Heart left ventricle (tissue), 16 donors: ENCODE data around the gene LRMDA. TPM values are rescaled to one million over a fixed set of nuclear protein-coding genes. Genes with fewer than 3 reads are reported as not detected.

Experiments
- ATAC-seq, 4 donors: fragments of 200-7000 bp; cut with Tn5 transposase; one replicate each; pipeline ENCODE4 v1.9.1; 2020 to 2022; ENCODE audit warnings: moderate library complexity in 4 of 4, mild to moderate bottlenecking in 3 of 4, moderate number of reproducible peaks in 1 of 4
- DNase-seq, 5 donors: peaks; one replicate each; pipeline ENCODE4 v3.0.0-alpha.2; 2020
- H3K27ac ChIP-seq, 12 donors: fragments of 200-600 bp; sonication (generic) in 4 of 12; one replicate each; pipeline versions ENCODE4 v1.5.0 to v1.8.0; 2016 to 2022; ENCODE audit warnings: mild to moderate bottlenecking in 2 of 12
- H3K27me3 ChIP-seq, 9 donors: fragments of 200-600 bp; sonication (generic) in 2 of 9; one replicate each; pipeline versions ENCODE4 v1.5.1 to v1.8.0; 2016 to 2022; ENCODE audit warnings: mild to moderate bottlenecking in 3 of 9
- H3K36me3 ChIP-seq, 9 donors: fragments of 200-600 bp; sonication (generic) in 2 of 9; one replicate each; pipeline versions ENCODE4 v1.5.0 to v1.8.0; 2018 to 2022; ENCODE audit warnings: mild to moderate bottlenecking in 2 of 9
- H3K4me1 ChIP-seq, 12 donors: fragments of 200-600 bp; sonication (generic) in 4 of 12; one replicate each; pipeline versions ENCODE4 v1.5.0 to v1.8.0; 2016 to 2022; ENCODE audit warnings: mild to moderate bottlenecking in 3 of 12
- H3K4me3 ChIP-seq, 12 donors: fragments of 200-600 bp; sonication (generic) in 4 of 12; one replicate each; pipeline versions ENCODE4 v1.5.0 to v1.8.0; 2017 to 2022; ENCODE audit warnings: mild to moderate bottlenecking in 9 of 12, moderate library complexity in 4 of 12
- H3K9me3 ChIP-seq, 12 donors: fragments of 200-600 bp; sonication (generic) in 4 of 12; one replicate each; pipeline versions ENCODE4 v1.5.0 to v1.8.0; 2016 to 2022; ENCODE audit warnings: mild to moderate bottlenecking in 1 of 12
- CTCF ChIP-seq, 12 donors: fragments of 200-600 bp; sonication (generic) in 4 of 12; IDR thresholded peaks; one replicate each; pipeline versions ENCODE4 v1.5.0 to v1.8.0; 2018 to 2022; ENCODE audit warnings: antibody characterized with exemption in 12 of 12, mild to moderate bottlenecking in 5 of 12
- POLR2A ChIP-seq, 2 donors: fragments of 450-650 bp; IDR thresholded peaks; one replicate each; pipeline ENCODE4 v1.6.1; 2017; ENCODE audit warnings: antibody characterized with exemption in 2 of 2, mild to moderate bottlenecking in 2 of 2, moderate library complexity in 2 of 2
- WGBS, 4 donors: extraction: QIAGEN DNeasy Blood & Tissue Kit in 2 of 4; methylation state at CpG; one replicate each; pipeline versions ENCODE4 v1.1.5 to v1.1.7; 2013 to 2018; 5-methylcytosine and 5-hydroxymethylcytosine counted together
- intact Hi-C, 10 donors: fragments of 100-400 bp; cut with DNase I; formaldehyde crosslinking; loops; one replicate each; pipeline versions ENCODE4 v1.11.1 to v1.14.2; 2022
- polyA plus RNA-seq, 2 donors: library from polyadenylated mRNA; stranded (reverse); fragments of 200-250 nt; gene quantifications; one replicate each; pipeline ENCODE4 v1.2.3, GENCODE V29; 2013
- total RNA-seq, 9 donors: library from RNA; depleted of rRNA in 2 of 9; stranded (reverse); fragments of >200 nt in 2 of 9; fragmentation: NEBNext Ultra II Directional in 3 of 9; extraction: Animal tissue kit (Norgen Biotek cat#: 25700) in 3 of 9; gene quantifications; one replicate each; pipeline versions ENCODE4 v1.1.0 to v1.2.4, GENCODE V29; 2016 to 2023
- donor health status: ischemic (EF 13 %, LVEDD 7.1; RV severe dilation, severe dysfunction).
- donor health status: healthy with polysubstance abuse.
- donor health status: DM: no; HTN: yes; CAD: no.
- donor health status: DM: no; HTN: no; CAD: no.
- donor health status: ischemic (EF 25% LVEDD 6.9; RV normal size, moderate dysfunction).
- donor health status: ischemic (EF 25% LVEDD 5.7; RV mildly dilated, moderate dysfunction).
- donor health status: healthy.
- donor health status: DM: yes; HTN: yes; CAD: no.
- donor health status: ischemic (EF 35%, LVEDD 5.7; RV mildly dilated, moderate dysfunction).
- donor health status: nonischemic (EF 11% LVEDD 7.7; RV severe dilation, severe dysfunction).
- donor health status: DM: yes; HTN: yes; CAD: no.
- donor health status: PGD.
- donor health status: ischemic (EF 29% LVEDD 5.4; RV normal size, mild dysfunction).
- donor health status: nonischemic (EF 23%, LVEDD 6.1; RV moderate dilation, normal function).

LRMDA gene
- total and polyA plus RNA-seq, 11 donors = 2.4 to 34.4 (median 14.9) TPM

GRCh38 chr10:76558996-76559891 lies 1127.8 kb downstream of the LRMDA start:
- ATAC-seq = no peak
- intact Hi-C loops = loop anchor here in 6 of 10 donors (5.0 to 10.0 kb wide), 5 partner anchors 254 to 443 kb away; no protein-coding TSS in a partner anchor
- no peak for TF ChIP-seq POLR2A (IDR thresholded peaks at IDR 0.05)
- TF ChIP-seq CTCF (IDR thresholded peaks at IDR 0.05) = no peak
- no peak for DNase-seq
- 79 to 90% (median 86%) methylated on average over 3 of the region's 3 CpGs for WGBS, 4 donors
- Histone ChIP-seq H3K36me3 (peaks cover 0 to 2% (median 0%) of the 10 kb centered on the region in 9 donors), H3K27me3 (no peaks in the 10 kb centered on the region), H3K4me3 (no peak overlapping the region), H3K27ac (peak overlapping the region in 1 of 12 donors; percentile 35), H3K9me3 (no peaks in the 10 kb centered on the region), H3K4me1 (peaks cover 0 to 33% (median 10%) of the 10 kb centered on the region in 12 donors)

- Histone ChIP-seq H3K4me1 (peaks cover 0 to 32% (median 10%) of the 10 kb centered on the region in 12 donors), H3K9me3 (no peaks in the 10 kb centered on the region), H3K4me3 (no peak overlapping the region), H3K27me3 (no peaks in the 10 kb centered on the region), H3K36me3 (peaks cover 0 to 2% (median 0%) of the 10 kb centered on the region in 9 donors), H3K27ac (peak overlapping the region in 1 of 12 donors; percentile 35)
- TF ChIP-seq CTCF (IDR thresholded peaks at IDR 0.05) (no peak), POLR2A (IDR thresholded peaks at IDR 0.05) (no peak)
- DNase-seq (no peak), ATAC-seq (no peak)
- 65 to 85% (median 68%) methylated on average over 1 of the region's 1 CpG for WGBS, 4 donors
- intact Hi-C loops = loop anchor here in 6 of 10 donors (5.0 to 10.0 kb wide), 5 partner anchors 255 to 442 kb away; no protein-coding TSS in a partner anchor
Observed at GRCh38 chr10:76559892-76560220, 1128.4 kb downstream of the LRMDA start.

- Histone ChIP-seq H3K27ac (no peak overlapping the region), H3K4me3 (no peak overlapping the region), H3K36me3 (peaks cover 0 to 2% (median 0%) of the 10 kb centered on the region in 9 donors), H3K9me3 (no peaks in the 10 kb centered on the region), H3K4me1 (peaks cover 0 to 27% (median 5%) of the 10 kb centered on the region in 12 donors), H3K27me3 (no peaks in the 10 kb centered on the region)
- ATAC-seq (no peak), DNase-seq (no peak)
- intact Hi-C loops = no loop called here
- TF ChIP-seq POLR2A (IDR thresholded peaks at IDR 0.05) = no peak
- TF ChIP-seq CTCF (IDR thresholded peaks at IDR 0.05) = no peak
- WGBS, 4 donors = 88 to 91% (median 90%) methylated on average over 5 of the region's 5 CpGs
Observed at GRCh38 chr10:76560338-76560737, 1128.9 kb downstream of the LRMDA start.

GRCh38 chr10:76563286-76563685 lies 1131.9 kb downstream of the LRMDA start:
- no peaks in the 10 kb centered on the region for H3K27me3 ChIP-seq
- no peaks in the 10 kb centered on the region for H3K36me3 ChIP-seq
- no peaks in the 10 kb centered on the region for H3K9me3 ChIP-seq
- peaks cover 0 to 16% (median 0%) of the 10 kb centered on the region in 12 donors for H3K4me1 ChIP-seq
- TF ChIP-seq POLR2A (IDR thresholded peaks at IDR 0.05) (no peak), CTCF (IDR thresholded peaks at IDR 0.05) (no peak)
- DNase-seq = no peak
- intact Hi-C loops = no loop called here
- no peak overlapping the region for H3K4me3 ChIP-seq
- H3K27ac ChIP-seq = no peak overlapping the region
- ATAC-seq = no peak
